ENCODE results near the gene PIK3R5.

The PIK3R5 gene

DNA sequence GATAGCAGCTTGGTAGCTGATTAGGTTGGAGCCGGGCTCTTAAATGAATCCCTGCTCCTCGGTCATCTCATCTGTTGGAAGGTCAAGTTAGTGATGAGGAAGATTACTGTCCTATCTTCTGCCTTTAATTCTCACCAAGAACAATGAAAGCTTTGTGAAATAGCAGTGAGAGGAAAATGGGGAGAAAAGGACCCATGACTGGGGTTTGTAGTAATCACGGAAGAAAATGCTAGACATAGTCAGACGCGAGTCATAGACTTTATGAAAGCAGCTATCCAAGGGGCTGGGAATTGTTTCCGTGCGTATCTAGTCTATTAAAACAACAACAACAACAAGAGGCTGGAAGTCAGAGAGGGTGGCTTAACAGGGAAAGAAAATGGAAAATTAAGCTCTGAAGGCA, 18.3 kb downstream of the PIK3R5 start:
- peak; percentile 23 for DNase-seq (ENCODE audit: low read depth)
- no peak overlapping the region for H3K4me3 ChIP-seq (ENCODE audit: control insufficient read depth, low read depth, low read length)
- TF ChIP-seq, protein P1, sequence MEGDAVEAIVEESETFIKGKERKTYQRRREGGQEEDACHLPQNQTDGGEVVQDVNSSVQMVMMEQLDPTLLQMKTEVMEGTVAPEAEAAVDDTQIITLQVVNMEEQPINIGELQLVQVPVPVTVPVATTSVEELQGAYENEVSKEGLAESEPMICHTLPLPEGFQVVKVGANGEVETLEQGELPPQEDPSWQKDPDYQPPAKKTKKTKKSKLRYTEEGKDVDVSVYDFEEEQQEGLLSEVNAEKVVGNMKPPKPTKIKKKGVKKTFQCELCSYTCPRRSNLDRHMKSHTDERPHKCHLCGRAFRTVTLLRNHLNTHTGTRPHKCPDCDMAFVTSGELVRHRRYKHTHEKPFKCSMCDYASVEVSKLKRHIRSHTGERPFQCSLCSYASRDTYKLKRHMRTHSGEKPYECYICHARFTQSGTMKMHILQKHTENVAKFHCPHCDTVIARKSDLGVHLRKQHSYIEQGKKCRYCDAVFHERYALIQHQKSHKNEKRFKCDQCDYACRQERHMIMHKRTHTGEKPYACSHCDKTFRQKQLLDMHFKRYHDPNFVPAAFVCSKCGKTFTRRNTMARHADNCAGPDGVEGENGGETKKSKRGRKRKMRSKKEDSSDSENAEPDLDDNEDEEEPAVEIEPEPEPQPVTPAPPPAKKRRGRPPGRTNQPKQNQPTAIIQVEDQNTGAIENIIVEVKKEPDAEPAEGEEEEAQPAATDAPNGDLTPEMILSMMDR (conservative IDR thresholded peaks at IDR 0.05; ENCODE audit: control insufficient read depth, insufficient read depth, low read depth, low read length): no peak

DNA sequence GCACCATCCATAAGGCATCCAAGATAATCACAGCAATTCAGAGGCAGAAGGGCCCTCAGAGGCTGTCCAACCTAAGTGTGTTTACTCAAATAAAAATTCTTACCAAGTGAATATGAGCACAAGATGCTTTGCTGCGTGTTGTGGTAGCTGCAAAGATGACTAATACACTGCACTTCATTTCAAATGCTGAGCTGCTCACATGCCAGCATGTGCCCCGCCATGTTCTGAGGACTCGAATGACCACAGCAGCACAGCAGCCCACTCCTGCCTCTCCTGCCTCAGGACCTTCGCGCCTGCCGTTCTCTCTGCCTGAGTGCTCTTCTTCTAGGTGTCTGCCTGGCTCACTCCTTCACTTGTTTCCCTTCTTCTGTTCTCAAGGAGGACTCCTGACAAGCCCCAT, 19.0 kb downstream of the PIK3R5 start:
- TF ChIP-seq, protein P1 (conservative IDR thresholded peaks at IDR 0.05; ENCODE audit: control insufficient read depth, insufficient read depth, low read depth, low read length): no peak
- peak; percentile 38 for DNase-seq (ENCODE audit: low read depth)
- no peak overlapping the region for H3K4me3 ChIP-seq (ENCODE audit: control insufficient read depth, low read depth, low read length)

DNA sequence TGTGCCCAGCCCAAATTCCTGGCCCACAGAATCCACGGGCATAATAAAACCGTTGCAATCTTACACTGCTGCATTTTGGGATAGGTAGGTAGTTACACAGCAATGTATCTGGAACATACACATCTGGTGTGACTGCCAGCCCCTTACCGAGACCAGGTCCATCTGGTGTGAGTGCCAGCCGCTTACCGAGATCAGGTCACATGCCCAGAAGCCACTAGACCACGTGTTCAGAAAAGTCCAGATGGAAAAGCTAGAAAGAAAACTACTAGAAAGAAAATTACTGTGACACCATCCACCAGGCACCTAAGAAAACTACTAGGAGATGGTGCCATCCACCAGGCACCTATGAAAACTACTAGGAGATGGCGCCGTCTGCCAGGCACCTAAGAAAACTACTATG, 19.4 kb downstream of the PIK3R5 start:
- no peak overlapping the region for H3K4me3 ChIP-seq (ENCODE audit: control insufficient read depth, low read depth, low read length)
- TF ChIP-seq, protein P1 (conservative IDR thresholded peaks at IDR 0.05; ENCODE audit: control insufficient read depth, insufficient read depth, low read depth, low read length): no peak
- DNase-seq (ENCODE audit: low read depth): no peak

DNA sequence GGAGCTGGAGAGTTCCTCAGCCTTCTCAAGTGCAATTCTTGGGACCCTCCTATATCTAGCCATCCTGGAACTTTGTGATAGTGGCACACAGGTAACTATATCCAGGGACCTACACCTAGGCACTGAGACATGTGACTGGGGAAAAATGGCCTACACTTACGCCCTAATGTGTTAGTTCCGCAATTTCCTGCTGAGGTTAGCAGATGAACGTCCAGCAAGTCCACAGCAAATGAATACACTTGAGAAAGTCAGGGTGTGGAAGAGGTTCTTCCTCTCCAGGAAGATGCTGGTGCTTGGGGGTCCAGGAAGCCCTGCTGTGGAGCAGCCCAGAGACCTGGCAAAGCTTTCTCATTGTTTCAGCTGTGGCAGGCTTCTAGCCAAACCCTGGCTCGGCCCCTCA, 20.8 kb downstream of the PIK3R5 start:
- no peak for DNase-seq (ENCODE audit: low read depth)
- TF ChIP-seq, protein P1 (conservative IDR thresholded peaks at IDR 0.05; ENCODE audit: control insufficient read depth, insufficient read depth, low read depth, low read length): no peak
- H3K4me3 ChIP-seq (ENCODE audit: control insufficient read depth, low read depth, low read length): no peak overlapping the region

DNA sequence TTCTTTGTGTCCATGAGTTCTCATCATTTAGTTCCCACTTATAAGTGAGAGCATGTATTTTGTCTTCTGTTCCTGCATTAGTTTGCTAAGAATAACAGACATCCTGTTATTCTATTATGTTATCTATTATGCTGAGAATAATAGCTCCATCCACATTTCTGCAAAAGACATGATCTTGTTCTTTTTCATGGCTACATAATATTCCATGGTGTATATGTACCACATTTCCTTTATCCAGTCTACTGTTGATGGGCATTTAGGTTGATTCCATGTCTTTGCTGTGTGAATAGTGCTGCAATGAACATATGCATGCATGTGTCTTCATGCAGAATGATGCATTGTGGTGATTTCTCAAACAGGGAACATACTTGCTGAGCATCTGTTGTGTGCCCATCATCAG, 21.4 kb downstream of the PIK3R5 start:
- TF ChIP-seq, protein P1 (conservative IDR thresholded peaks at IDR 0.05; ENCODE audit: control insufficient read depth, insufficient read depth, low read depth, low read length): no peak
- no peak for DNase-seq (ENCODE audit: low read depth)
- no peak overlapping the region for H3K4me3 ChIP-seq (ENCODE audit: control insufficient read depth, low read depth, low read length)

DNA sequence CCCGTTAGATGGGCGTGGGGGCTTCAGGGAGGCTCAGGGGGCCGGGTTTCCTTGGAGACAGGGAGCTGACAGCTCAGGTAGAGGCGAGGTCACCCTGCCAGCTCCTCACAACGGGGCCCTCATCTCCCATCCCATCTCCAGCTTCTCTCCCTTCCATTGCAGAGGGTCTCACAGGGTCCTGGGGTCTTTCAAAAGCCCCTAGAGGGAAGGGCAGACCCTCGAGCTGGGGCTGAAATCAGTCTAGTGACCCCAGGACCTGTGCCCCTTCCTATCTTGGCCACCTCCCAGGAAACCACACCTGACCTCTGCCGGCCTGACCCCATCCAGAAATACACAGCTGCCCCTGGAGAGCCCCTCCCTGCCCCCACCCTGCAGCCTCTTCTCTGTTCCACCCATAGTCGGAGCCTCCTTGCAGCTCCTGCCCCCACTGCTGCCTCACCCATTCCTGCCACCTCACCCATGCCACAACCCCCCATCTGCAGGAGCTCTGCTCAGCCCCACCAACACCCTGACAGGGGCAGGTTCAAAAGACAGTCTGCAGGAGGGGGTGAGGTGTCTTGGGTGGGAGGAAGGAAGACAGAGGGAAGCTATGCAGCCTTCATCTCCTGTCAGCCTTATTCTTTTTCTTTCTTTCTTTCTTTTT, 23.4 kb downstream of the PIK3R5 start:
- DNase-seq (ENCODE audit: low read depth): no peak
- TF ChIP-seq, protein P1 (conservative IDR thresholded peaks at IDR 0.05; ENCODE audit: control insufficient read depth, insufficient read depth, low read depth, low read length): no peak
- H3K4me3 ChIP-seq (ENCODE audit: control insufficient read depth, low read depth, low read length): no peak overlapping the region

DNA sequence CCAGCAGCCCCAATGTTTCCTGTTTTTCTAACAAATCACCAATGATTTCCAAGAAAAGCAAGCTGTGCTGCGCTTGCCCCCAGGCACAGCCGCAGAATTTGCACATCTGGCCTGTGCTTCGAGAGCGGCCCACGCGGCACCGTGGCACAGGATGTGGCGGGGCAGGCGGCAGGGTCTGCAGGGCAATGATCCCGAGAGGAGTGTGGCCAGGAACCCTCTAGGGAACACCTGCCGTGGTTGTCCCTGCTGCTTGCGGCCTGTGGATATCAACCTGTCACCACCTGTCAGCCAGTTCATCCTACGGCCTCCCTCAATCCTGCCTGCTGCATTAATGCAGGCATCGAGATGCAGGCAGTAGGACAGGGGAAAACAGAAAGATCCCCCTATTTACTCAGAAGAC, 24.0 kb downstream of the PIK3R5 start:
- TF ChIP-seq, protein P1 (conservative IDR thresholded peaks at IDR 0.05; ENCODE audit: control insufficient read depth, insufficient read depth, low read depth, low read length): no peak
- H3K4me3 ChIP-seq (ENCODE audit: control insufficient read depth, low read depth, low read length): no peak overlapping the region
- no peak for DNase-seq (ENCODE audit: low read depth)
